HG03354 (cell line): ENCODE results near the gene OR2A5.

Source experiments
- ATAC-seq: cut with Tn5 transposase; IDR thresholded peaks from one replicate; pipeline ENCODE4 v1.9.1; 2021; ENCODE audit warnings: mild to moderate bottlenecking; ENCODE audit not compliant: unreplicated experiment, poor library complexity, severe bottlenecking

OR2A5 gene

DNA sequence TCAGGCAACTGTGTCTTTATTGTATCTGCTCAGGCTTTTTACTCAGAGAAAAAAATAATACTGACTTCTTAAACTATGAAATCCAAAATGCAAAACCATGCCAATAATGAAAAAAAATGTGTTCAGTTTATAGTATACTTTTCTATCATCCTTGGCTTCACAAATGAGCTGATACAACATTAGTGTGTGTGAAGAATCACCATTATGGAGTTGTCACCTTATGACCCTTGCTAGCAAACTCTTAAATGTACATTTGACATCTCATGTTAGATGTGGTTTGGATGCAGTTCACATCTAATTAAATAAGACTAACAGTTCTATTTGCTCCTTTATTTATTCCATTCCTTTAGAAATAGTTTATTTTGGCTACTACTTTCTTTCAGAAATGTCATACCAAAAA is 56.5 kb downstream of the OR2A5 start:
- no peak for ATAC-seq
